Activated CD4-positive, alpha-beta T cell treated with anti-CD3 and anti-CD28 coated beads, Interleukin-2, amount 50 U/mL, for 48 hours (primary cell): ENCODE measurements around the gene MADD.
"Not testable (repeated sequence)": the region's sequence is repeated elsewhere in the genome, so short reads cannot be mapped to it uniquely, and the experiment has no call there.

Experiments used
- DNase-seq, 2 experiments: peaks; one replicate each; pipeline ENCODE4 v3.0.0-alpha.2; 2020

The MADD gene

DNA sequence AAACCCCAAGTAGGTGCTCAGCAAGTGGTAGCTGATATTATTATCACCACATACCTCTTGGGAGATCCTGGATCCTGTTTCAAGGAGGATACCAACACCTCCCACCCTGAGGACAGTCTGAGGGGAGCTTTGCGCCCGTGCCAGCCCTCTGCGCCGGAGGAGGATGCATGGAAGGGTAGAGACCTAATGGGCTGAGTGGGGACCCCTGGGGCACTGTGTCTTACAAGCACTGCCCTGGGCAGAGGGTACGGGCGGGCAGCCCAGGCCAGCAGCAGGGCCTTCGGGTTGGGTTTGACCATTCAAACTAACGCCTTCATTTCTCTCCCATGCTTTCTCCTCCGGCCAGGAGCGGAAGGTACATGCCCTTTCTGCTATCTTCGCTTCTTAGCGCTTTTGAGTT, 56.3 kb downstream of the MADD start:
- no peak for DNase-seq

DNA sequence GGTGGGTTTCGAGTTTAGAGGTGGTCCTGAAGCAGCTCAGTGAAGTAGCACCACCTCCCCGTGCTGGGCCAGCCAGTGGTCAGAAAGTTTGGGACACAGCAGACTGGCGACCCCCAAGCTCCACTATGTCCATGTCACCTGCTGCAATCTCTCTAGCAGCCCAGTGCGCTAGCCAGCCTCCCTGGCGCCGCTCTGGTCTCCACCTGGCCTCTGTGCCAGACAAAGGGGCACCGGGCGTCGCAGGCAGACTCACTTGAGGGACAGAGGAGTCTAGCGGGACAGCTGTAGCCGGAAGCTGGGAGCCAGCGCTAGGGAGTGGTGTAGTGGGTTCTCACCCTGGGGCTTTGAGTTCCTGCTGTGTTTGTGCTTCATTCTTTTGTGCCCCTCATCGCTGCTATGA, 57.1 kb downstream of the MADD start:
- no peak for DNase-seq

DNA sequence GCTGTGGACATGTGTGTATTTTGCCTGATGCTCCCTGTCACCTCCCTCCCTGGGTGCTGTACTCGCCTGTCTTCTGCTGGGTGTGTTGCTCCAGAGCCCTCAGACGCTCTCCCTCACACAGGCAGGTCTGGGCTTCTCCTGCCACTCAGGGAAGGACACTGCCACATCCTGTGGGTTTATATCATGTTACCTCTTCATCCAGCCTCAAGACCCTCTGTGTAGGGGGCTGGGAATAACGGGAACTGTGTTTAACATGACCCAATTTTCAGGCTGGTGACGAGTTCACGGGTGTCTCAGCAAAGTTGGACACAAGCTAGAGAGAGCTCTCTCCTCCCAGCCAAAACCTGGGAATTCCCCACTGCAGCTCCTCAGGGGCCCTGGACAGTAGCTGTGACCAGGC, 58.0 kb downstream of the MADD start:
- DNase-seq, result no peak

DNA sequence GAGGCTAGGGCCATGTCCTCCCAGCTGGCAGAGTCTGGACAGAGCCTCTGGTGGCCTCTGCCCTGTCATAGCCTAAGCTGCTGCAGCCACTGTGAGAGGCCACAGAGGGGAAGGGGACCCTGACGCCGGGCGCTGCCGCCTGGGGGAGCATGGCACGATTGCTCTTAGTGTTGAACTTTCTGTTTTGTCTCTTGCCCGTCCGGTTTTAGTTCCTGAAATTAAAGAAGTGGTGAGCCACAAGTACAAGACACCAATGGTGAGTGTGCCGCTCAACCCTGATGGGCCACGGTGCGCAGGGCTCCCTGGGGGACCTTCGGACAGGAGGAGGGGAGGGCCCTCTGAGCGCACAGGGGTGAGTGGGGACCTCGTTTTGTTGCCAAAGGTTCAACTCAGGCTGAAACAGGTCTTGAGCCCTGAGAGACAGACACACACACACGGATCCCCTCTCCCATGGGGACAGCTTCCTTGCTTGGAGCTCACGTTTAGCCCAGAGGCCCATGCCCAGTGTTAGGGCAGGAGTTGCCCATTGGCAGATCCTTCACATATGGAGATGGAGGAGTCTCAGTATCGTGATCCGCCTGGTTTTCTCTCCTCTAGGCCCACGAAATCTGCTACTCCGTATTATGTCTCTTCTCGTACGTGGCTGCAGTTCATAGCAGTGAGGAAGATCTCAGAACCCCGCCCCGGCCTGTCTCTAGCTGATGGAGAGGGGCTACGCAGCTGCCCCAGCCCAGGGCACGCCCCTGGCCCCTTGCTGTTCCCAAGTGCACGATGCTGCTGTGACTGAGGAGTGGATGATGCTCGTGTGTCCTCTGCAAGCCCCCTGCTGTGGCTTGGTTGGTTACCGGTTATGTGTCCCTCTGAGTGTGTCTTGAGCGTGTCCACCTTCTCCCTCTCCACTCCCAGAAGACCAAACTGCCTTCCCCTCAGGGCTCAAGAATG, 58.8 kb downstream of the MADD start:
- DNase-seq, result no peak

DNA sequence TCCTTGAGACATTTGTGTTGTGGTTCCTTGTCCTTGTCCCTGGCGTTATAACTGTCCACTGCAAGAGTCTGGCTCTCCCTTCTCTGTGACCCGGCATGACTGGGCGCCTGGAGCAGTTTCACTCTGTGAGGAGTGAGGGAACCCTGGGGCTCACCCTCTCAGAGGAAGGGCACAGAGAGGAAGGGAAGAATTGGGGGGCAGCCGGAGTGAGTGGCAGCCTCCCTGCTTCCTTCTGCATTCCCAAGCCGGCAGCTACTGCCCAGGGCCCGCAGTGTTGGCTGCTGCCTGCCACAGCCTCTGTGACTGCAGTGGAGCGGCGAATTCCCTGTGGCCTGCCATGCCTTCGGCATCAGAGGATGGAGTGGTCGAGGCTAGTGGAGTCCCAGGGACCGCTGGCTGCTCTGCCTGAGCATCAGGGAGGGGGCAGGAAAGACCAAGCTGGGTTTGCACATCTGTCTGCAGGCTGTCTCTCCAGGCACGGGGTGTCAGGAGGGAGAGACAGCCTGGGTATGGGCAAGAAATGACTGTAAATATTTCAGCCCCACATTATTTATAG, 59.6 kb downstream of the MADD start:
- DNase-seq, result no peak

DNA sequence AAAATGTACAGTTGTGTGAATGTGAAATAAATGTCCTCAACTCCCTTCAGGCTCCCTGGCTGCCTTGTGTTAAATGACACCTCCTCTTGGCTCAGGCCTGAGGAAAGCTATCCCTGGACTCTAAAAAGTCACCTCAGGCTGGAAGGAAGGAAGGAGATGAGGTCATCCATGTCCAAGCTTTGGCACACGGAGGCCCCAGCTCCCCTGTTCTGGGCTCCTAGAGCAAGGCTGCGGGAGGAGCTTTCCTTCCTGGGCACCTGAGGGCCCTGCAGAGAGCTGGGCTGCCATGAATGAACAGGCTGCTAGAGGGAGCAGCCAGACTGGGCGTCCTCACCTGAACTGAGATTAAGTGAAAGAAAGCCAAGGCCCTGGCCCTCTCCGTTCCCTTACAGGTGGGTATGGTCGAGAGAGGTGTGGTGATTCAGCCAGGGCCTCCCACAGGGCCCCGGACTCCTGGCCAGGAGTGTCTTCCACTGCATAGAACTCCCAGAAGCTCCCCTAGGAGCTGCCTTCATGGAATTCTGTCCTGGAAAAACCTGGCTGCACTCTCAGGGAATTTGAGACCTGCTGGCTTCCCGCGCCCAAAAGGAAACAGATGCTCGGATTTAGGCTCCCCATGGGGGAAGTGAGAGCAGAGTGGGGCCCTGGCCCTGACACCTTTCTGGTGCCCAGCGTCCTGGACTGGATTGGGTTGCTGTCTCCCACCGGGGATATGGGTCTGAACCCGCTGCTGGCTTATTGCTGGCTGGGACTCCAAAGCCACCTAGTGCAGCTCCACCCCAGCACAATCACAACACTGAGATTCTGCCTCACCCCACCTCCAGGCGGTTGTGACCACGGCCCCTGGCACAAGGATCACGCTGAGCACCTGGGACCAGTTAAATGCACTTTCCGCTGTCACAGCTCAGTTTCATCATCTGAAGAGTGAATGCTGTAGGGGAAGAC, 60.3 kb downstream of the MADD start:
- DNase-seq, result no peak

DNA sequence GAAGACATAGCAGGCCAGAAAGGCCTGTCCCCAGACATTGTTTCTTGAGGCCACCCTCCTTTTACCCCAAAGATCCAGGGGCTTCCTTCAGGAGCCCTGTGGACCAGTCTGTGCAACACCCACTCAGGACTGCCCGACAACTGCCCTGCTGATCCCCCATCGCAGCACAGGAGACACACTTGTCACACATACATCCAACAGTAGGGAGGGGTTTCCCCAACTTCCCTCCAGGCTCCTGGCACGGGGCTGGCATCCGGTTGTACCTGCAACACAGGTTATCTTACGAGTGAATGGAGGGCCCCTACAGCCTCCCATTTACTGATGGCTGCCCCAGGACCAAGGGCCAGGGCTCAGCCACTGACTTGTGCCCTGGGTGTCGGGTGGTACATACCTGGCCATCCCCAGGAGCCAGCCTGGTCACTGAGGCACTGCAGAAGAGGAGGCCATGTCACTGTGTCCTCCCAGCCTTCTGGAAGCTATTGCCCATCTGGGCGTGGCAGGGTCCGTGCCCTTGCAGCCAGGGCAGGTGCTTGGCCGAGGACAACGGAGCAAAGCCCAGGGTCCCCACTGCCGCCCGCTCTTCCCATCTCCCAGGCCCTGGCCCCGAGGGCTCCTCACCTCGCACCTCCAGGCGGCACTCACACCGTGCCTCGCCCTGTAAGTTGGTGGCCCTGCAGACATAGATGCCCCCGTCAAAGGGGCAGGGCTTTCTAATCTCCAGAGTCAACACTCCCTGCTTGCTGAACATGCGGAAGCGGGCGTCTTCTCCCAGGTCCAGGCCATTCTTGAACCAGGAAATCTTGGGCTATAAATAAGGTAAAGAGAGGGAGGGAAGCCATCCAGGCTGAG, 61.7 kb downstream of the MADD start:
- DNase-seq, result no peak

DNA sequence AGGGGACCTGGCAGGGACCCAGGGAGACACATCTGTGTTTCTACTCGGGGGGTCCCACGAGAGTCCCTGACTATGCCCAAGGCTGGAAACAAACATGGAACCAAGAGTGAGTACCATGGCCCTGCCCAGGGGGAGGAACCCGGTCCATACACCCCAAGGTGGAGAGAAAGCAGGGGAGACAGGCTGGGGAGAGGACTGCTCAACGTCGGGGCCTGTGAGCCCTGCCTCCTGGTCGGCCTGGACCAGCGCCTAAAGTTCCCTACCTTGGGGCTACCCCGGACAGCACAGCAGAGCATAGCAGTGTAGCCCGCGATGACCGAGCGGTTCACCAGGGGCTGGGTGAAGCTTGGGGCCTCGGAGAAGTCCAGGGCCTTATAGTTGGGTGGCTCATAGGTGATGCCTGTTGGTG, 62.4 kb downstream of the MADD start:
- DNase-seq, result no peak

DNA sequence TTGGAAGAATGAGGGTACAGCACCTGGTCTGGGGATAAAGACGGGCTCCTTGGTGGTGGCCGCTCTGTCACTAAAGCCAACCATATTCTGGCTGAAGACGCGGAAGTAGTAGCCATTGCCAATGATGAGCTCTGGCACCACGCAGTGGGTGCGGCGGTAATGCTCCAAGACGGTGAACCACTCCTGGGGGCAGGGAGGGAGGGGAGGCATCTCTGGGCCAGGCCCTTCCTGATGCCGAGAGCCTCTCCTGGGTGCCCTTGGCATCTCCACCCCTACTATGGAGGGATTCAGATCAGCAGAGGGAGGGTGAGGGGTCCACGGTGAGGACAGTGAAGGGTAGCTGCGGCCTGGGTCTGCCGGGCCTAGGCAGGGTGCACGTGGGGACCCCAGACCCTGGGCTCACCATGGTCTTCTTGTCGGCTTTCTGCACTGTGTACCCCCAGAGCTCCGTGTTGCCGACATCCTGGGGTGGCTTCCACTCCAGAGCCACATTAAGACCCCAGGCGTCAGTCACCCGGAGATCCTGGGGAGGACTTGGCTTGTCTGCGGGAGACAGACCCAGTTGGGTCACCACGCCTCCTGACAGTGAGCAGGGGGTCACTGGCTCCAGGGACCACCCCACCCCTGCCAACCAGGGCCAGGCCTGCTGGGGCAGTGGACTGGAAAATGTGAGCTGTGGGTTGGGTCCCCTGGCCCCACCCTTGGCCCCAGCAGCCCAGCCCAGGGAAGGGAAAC, 63.0 kb downstream of the MADD start:
- DNase-seq, result no peak

DNA sequence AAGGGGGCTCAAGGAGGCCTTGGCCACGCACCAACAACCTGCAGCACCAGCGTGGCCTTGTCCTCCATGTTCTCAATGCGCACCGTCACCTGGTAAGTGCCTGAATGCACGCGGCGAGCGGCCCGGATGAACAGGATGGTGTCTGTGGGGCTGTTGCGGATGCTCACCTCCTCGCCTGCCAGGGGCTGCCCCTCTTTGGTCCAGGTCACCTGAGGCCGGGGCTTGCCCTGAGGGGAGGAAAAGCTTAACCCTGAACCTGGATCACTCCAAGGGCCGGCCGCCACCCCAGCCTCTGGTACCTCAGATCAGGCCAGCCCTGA, 63.6 kb downstream of the MADD start:
- no peak for DNase-seq

DNA sequence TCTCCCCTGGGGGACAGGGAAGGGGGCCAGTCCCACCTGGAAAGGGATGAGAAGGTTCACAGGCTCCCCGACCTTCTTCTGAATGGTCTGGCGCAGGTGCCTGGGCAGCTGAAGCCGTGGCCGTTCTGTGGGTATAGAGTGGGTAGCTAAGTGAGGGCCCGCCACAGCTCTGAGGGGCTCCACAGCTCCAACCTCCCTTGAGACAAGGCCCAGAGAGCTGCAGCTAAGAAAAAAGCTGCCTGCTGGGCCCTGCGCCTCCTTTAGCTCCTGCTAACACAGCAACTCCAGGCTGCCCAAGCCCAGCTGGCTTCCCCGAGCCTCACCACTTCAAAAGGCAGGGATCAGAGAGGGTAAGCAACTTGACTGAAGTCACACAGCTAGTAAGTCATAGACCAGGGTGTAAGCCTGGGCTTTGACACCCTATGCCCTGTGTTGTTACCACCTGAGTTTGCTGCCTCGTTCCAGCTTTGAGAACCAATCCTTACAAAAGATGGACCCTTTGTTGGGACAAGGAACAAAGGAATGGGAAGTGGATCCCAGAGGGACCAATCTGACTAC, 64.0 kb downstream of the MADD start:
- no peak for DNase-seq

DNA sequence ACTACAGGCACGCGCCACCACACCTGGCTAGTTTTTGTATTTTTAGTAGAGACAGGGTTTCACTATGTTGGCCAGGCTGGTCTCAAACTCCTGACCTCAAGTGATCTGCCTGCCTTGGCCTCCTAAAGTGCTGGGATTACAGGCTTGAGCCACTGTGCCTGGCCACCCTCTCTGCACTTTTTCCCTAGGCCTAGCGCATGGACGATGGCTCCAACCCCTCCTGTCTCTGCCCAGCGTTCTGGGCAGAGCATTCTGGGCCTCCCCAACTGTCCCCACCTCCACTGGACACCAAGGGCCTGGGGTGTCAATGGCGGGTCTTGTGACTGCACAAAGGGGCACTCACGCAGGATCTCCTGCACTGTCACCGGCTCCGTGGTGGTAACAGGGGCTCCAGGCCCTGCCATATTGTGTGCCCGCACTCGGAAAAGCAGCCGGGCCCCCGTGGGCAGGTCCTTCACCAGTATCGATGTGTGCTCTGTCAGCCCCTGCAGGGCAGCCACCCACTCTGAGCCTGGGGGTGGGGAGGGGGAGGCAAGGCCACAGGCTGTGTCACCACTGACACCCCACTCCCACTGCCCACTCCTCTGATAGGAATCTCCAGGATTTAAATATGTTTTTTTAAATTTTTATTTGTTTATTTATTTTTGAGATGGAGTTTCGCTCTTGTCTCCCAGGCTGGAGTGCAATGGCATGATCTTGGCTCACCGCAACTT, 64.9 kb downstream of the MADD start:
- not testable (repeated sequence) for DNase-seq

DNA sequence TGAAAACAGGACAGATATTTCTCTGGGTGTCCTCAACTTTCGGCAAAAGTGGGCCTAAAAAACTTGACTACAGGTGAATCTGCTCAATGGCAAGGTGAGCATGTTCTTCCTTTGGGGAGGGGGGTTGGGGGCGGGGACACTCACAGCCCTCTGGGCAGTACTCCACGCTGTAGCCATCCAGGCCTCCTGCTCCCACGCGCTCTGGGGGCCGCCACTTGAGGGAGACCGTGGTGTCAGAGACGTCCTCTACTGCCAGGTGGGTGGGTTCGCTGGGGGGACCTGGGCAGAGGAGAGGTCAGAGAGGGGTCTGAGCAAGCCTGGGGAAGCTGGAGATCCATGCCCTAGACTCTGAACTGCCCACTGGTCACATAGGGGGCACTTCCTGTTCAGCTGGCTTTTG, 65.8 kb downstream of the MADD start:
- DNase-seq, result no peak

DNA sequence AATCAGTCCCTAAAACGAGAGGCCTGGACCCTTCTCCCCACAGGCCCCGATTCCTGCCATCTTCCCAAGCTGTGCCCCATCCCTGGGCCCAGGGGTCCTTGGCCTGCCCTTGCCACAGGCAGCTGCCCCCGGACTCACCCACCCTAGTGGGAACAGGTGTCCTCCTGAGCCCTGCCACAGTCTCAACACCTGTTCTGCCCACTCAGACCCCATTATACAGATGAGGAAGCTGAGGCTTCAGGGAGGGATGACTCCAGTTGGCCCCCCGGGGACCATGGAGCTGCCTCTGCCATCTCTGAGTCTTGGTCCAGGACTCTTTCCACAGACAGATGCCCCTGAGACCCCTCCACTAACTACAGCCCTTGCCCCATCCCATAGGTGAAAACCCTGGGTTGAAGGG, 66.7 kb downstream of the MADD start:
- no peak for DNase-seq

DNA sequence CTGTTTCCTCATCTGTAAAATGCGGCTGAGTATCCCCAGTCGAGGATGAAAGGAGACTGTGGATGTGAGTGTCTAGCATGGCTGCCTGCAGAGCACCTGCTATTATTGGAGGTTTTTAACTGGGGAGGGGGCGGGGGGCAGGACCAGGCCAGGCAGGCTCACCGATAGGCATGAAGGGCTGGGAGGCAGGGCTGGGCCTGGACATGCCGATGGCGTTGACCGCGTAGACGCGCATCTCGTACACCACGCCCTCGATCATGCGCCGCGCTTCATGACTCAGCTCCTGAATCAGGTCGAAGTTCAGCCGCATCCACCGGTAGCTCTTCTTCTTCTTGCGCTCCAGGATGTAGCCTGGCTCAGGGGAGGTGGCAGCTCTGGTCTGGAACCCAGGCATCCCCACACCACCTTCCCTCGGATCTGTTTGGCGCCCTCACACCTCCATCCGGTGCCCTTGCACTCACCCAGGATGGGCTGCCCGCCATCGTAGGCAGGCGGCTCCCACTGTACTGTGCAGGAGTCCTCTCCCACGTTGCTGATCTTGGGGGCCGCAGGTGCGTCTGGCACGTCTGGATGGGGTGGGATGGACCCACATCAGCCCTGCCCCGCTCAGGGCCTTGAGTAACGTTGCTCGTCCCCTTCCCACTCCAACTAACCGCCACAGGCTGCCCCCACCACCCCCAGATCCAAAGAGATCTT, 67.4 kb downstream of the MADD start:
- DNase-seq, result no peak

DNA sequence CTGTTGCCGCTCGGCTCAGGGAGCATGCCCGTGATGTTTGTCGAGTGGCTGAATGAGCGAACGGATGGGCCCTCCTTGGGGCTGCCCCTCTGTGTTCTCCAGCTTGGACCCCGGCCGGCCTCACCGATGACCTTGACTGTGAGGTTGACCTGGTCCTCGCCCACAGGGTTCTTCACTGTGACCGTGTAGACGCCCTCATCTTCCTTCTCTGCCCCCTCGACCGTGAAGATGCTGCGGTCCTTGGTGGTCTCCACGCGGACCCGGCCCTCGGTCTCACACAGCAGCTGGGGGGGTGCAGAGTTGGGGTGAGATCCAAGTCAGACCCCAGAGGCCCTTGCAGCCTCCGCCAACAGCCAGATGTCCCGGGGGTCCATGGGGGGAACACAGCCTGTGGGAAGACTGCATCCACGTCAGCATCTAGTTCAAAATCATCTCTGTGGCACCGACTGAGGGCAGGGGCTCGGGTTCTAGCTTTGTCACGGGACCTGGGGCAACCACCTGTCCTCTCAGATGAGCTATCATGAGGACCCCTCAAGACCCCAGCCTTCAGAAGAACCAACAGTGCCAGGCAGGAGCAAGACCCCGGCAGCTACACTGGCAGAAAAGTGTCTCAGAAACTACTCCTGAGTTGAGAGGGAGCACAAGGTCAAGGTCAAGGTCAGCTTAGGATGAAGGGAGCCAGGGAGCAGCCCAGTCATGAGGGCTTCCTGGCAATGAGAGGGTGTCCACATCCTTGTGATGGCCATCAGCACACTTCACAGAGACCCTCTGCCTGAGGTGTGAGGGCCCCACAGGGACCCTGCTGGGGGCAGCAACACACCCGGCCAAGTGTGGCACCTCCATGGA, 68.7 kb downstream of the MADD start:
- DNase-seq, result no peak

DNA sequence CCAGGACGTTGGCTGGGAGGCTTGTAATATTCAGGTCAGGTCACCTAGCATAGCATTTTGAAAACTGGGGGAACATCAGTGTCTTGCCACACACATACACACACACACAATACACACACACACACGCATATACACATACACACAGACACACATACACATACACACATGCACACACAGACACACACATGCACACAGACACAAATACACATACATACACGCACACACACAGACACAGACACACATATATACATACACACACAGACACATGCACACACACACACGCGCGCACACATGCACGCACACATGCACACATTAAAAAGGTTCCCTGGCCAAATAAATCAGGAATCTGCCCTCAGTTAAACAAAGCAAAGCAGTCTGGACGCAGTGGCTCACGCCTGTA, 70.1 kb downstream of the MADD start:
- DNase-seq, result no peak

DNA sequence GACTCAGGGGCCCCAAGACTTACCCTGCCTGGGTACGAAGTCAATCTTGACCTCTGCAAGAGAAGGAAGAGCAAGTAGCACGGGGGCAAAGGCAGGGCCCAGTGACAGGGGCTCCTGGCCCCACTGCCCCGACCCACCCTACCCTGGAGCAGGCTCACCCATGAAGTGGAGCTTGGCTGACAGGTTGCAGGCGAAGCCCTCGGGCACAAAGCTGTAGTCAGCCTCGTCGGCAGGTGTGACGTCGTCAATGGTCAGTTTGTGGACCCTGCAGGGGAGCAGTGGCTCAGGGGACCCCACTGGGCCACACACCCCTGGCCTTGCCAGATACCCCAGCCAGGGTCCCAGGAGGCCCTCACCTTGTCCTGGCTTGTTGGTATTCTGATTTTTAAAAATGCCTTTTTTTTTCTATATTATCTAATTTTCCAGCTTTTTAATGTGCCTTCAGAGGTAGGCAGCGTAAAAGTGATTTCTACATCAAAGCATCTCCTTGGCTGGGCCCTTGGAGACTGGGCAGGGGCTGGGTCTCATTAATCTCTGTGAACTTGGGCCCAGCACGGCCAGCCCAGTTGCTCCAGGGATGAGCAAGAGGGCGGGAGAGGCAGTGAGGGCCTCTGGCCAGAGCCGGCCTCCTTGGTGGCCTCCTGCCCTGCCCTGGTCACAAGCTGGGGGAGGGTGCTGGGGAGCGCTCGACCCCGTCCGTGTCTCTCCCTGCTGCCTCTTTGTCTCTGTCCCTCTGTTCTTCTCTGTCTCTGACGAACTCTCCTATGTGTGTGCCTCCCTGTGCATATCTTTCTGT, 71.2 kb downstream of the MADD start:
- no peak for DNase-seq
